Body of pancreas (tissue), 4 donors: ENCODE measurements around the gene BET1L. TPM values are rescaled to one million over a fixed set of nuclear protein-coding genes. Genes with fewer than 3 reads are reported as not detected.
"Not testable (repeated sequence)": the region's sequence is repeated elsewhere in the genome, so short reads cannot be mapped to it uniquely, and the experiment has no call there.

ENCODE experiments used
- ATAC-seq: fragments of 150-250 bp; one replicate; pipeline ENCODE4 v1.9.1; 2016
- DNase-seq, 4 donors: peaks; one replicate each; pipeline ENCODE4 v3.0.0-alpha.2; 2019
- H3K27ac ChIP-seq, 4 donors: fragments of 200-600 bp; sonication (generic); 1 replicate in 3 of 4; 2 replicates in 1 of 4; pipeline versions ENCODE4 v1.5.1 to v1.6.1; 2016 to 2019; ENCODE audit warnings: mild to moderate bottlenecking in 1 of 4, mixed read lengths in 1 of 4, moderate library complexity in 1 of 4
- H3K27me3 ChIP-seq, 2 donors: fragments of 200-600 bp; sonication (generic); one replicate each; pipeline ENCODE4 v1.6.0; 2016; ENCODE audit warnings: mild to moderate bottlenecking in 1 of 2
- H3K36me3 ChIP-seq, 2 donors: fragments of 200-600 bp; sonication (generic); replicated peaks in 1 of 2; 2 replicates each; pipeline ENCODE4 v1.5.1; 2016; ENCODE audit warnings: low read depth in 2 of 2; ENCODE audit not compliant: insufficient read depth in 1 of 2
- H3K4me1 ChIP-seq: fragments of 200-600 bp; sonication (generic); one replicate; pipeline ENCODE4 v1.6.0; 2016
- H3K4me3 ChIP-seq, 2 donors: fragments of 200-600 bp; sonication (generic); 1 replicate in 1 of 2; 2 replicates in 1 of 2; pipeline ENCODE4 v1.5.1; 2016 to 2019
- H3K9me3 ChIP-seq, 3 donors: fragments of 200-600 bp; sonication (generic); 1 replicate in 2 of 3; 2 replicates in 1 of 3; pipeline ENCODE4 v1.5.1; 2016
- POLR2A ChIP-seq, 3 donors: fragments of 450-650 bp; IDR thresholded peaks; one replicate each; pipeline ENCODE4 v1.6.1; 2016; ENCODE audit warnings: antibody characterized with exemption in 3 of 3, mild to moderate bottlenecking in 2 of 3
- WGBS, 2 donors: methylation state at CpG; one replicate each; pipeline ENCODE4 v1.1.5; 2017; 5-methylcytosine and 5-hydroxymethylcytosine counted together
- intact Hi-C: fragments of 100-400 bp; cut with DNase I; formaldehyde crosslinking; loops from one replicate; pipeline ENCODE4 v1.15.1; 2023
- total RNA-seq, 2 donors: library from RNA; depleted of rRNA; stranded (reverse); fragments of >200 nt; gene quantifications; one replicate each; pipeline ENCODE4 v1.1.0, GENCODE V29; 2016
- TF ChIP-seq, protein P1 (sequence below), 7 experiments: fragments of 450-650 bp in 4 of 7; fragments of 200-600 bp in 3 of 7; sonication (generic) in 3 of 7; IDR thresholded peaks; one replicate each; pipeline ENCODE4 v1.5.1; 2016 to 2019; ENCODE audit warnings: antibody characterized with exemption in 7 of 7

Gene BET1L
- total RNA-seq, 2 donors from 2014 or later, result 22.3 to 31.0 TPM

DNA sequence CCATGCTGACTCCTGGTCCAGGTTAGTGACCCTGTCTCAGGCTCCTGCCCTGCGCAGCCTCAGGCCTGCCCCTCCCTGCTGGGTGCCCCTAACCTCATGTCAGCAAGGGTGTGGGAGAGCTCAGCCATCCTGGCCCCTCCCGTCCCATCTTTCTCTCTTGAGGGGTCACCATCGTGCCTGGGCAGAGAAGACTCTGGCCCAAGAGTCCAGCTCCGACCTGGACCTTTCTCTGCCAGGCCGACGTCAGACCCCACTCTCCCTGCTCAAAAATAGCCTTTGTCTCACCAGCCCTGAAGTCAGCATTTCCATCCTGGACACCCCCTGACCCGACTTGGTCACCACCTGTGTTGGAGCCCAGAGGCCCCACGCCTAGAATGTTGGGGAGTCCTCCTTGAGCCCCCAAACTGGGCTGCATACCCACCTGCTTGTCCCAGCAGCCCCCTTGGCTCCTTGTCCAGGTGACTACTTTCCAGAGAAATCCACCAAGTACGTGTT, 9.4 kb downstream of the BET1L start:
- ATAC-seq, result no peak
- no peak overlapping the region for H3K4me3 ChIP-seq
- no peaks in the 10 kb centered on the region for H3K36me3 ChIP-seq
- peak in 1 of 4 donors; percentile 13 for DNase-seq
- H3K9me3 ChIP-seq, result no peaks in the 10 kb centered on the region
- no peak overlapping the region for H3K27ac ChIP-seq
- no peaks in the 10 kb centered on the region for H3K4me1 ChIP-seq
- no peak for TF ChIP-seq POLR2A (IDR thresholded peaks at IDR 0.05)
- TF ChIP-seq, protein P1, sequence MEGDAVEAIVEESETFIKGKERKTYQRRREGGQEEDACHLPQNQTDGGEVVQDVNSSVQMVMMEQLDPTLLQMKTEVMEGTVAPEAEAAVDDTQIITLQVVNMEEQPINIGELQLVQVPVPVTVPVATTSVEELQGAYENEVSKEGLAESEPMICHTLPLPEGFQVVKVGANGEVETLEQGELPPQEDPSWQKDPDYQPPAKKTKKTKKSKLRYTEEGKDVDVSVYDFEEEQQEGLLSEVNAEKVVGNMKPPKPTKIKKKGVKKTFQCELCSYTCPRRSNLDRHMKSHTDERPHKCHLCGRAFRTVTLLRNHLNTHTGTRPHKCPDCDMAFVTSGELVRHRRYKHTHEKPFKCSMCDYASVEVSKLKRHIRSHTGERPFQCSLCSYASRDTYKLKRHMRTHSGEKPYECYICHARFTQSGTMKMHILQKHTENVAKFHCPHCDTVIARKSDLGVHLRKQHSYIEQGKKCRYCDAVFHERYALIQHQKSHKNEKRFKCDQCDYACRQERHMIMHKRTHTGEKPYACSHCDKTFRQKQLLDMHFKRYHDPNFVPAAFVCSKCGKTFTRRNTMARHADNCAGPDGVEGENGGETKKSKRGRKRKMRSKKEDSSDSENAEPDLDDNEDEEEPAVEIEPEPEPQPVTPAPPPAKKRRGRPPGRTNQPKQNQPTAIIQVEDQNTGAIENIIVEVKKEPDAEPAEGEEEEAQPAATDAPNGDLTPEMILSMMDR (IDR thresholded peaks at IDR 0.05), result no peak
- intact Hi-C loops, result no loop called here
- WGBS, 2 donors, result 80 to 84% methylated on average over 8 to 9 of the region's 9 CpGs
- no peaks in the 10 kb centered on the region for H3K27me3 ChIP-seq

DNA sequence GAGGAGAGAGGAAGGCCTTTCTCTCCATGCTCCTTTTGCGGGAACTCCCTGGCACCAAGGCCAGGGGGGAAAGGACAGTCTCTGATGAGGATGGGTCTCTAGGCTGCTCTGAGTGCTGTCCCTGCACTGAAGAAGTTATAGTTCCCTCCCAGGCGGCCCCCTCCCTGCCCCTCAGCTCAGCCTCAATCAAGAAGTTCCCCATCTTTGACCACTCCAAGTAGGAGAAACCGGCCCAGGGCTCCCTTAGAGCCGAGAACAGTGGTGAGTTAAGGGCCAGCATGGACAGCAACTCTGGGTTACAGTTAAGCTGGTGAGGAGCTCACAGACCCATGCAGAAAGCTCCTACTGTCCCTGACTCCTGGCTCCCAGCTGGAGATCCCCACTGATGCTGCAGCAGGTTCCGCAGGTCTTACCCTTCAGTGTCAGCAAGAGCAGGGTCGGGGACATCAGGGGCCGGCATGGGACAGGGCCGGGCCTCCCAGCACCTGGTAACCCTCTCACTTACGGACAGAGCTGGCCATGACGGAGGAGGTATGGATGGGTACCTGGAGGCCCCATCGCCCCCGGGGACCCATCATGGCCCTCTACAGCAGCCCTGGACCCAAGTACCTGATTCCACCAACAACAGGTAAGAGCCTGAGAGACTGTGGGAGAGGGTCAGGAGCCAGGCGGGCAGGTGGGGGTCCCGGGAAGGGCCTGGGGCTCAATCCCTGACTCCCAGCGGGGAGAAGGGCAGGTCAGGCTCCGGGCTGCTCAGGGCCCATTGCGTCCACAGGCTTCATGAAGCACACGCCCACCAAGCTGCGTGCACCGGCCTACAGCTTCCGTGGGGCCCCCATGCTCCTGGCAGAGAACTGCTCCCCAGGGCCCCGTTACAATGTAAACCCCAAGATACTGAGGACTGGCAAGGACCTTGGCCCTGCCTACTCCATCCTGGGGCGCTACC, 10.1 kb downstream of the BET1L start:
- H3K27ac ChIP-seq, result no peak overlapping the region
- no peaks in the 10 kb centered on the region for H3K9me3 ChIP-seq
- TF ChIP-seq POLR2A (IDR thresholded peaks at IDR 0.05), result no peak
- TF ChIP-seq, protein P1 (IDR thresholded peaks at IDR 0.05), result no peak
- H3K27me3 ChIP-seq, result no peaks in the 10 kb centered on the region
- H3K4me1 ChIP-seq, result peaks cover 5% of the 10 kb centered on the region
- peak in 1 of 4 donors; percentile 10 for DNase-seq
- no peaks in the 10 kb centered on the region for H3K36me3 ChIP-seq
- ATAC-seq, result no peak
- 40 to 69% methylated on average over 1 to 12 of the region's 23 CpGs for WGBS, 2 donors
- no peak overlapping the region for H3K4me3 ChIP-seq
- intact Hi-C loops, result no loop called here

DNA sequence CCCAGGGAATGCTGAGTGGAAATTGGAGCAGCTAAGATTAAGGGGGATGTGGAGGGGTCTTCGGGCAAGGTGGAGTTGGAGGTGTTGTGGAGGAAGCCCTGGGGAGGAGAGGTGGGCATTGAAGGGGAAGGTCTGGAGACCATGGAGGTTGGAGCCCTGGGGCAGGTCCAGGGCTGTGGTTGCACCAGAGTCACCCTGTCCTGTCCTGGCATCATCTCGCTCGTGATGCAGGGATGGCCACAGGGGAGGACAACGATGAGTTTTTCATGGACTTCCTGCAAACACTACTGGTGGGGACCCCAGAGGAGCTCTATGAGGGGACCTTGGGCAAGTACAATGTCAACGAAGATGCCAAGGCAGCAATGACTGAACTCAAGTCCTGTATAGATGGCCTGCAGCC, 13.7 kb downstream of the BET1L start:
- ATAC-seq, H3K36me3 ChIP-seq, H3K4me3 ChIP-seq, H3K27ac ChIP-seq, H3K4me1 ChIP-seq, H3K27me3 ChIP-seq, H3K9me3 ChIP-seq, intact Hi-C loops: not testable (repeated sequence)
- 60 to 79% methylated on average over 4 to 5 of the region's 5 CpGs for WGBS, 2 donors
- peak in 1 of 4 donors; percentile 12 for DNase-seq

DNA sequence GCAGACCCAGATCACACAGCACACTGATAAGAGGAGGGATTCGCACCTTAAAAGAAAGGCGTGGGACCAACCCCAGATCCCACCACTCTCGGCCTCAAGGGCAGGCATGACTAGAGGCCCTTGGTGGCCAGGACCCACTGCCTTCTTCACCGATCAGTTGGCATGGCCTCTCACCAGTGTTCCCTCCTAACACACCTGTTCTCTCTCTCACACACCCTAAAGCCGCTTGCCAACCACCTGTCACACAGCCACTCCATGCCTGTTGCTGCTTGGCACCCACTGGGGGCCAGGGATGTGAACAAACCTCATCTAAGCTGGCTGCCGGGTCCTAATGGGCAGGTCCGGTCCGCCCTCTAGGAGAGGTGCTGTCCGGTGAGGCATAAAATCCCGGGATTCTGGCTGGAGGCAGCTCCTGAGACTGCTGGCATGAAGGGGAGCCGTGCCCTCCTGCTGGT, 14.5 kb downstream of the BET1L start, which contains the start of gene SCGB1C1:
SCGB1C1 (plus strand) TSS at position 405 of the 455 bp plus-strand sequence; CDS start at position 427, 22 bp downstream.
- H3K36me3 ChIP-seq, intact Hi-C loops, H3K27ac ChIP-seq, H3K4me1 ChIP-seq, H3K4me3 ChIP-seq, DNase-seq, H3K9me3 ChIP-seq, H3K27me3 ChIP-seq: not testable (repeated sequence)
- no CpG with 5 or more reads among the region's 11 CpGs for WGBS, 2 donors
- peak; percentile 79 for ATAC-seq

DNA sequence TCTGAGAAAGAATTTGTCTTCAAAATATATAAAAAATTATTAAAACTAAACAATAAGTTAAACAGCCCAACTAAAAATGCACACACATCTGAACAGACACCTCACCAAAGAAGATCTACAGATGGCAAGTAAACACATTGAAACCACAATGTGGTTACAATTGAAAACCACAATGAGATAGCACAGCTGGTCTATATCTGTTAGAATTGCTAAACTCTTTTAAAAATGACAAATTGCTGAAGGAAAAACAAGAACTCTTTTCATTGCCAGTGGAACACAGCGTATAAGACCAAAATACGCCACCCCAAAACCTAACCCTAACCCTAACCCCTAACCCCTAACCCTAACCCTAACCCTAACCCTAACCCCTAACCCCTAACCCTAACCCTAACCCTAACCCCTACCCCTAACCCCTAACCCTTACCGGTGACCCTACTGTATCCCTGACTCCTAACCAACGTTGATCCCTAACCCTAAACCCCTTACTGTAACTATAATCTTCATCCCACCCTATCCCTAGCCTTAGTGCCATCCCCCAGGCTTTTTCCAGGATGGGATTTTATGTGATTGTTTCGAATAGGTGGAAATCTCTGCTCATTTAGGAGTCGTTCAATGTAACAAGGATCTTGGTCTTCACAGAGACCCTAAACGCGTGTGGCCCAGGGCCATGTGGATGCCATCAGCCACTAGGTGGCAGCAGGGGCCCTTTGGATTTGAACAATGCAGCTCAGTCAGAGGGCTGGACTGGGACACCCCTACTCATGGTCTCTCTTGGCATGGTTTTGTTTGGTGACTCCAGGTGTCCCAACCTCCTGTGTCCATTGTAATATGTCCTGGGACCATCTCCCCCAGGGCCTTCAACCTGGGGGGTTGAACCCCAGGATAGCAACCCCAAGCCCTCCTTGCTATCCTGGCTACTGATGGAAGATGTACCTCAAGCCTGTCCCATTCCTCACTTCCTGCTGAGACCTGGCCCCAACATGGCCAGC, 15.4 kb downstream of the BET1L start:
- H3K4me1 ChIP-seq, H3K36me3 ChIP-seq, intact Hi-C loops, H3K27ac ChIP-seq, H3K4me3 ChIP-seq, H3K27me3 ChIP-seq, H3K9me3 ChIP-seq: not testable (repeated sequence)
- DNase-seq, result peak in 3 of 4 donors; percentile 11 to 83 (median 30)
- ATAC-seq, result peak; percentile 57
- TF ChIP-seq, protein P1 (IDR thresholded peaks at IDR 0.05), result peak in 4 of 7 experiments; percentile 25 to 47 (median 36)
- 57 to 80% methylated on average over 1 to 3 of the region's 8 CpGs for WGBS, 2 donors

DNA sequence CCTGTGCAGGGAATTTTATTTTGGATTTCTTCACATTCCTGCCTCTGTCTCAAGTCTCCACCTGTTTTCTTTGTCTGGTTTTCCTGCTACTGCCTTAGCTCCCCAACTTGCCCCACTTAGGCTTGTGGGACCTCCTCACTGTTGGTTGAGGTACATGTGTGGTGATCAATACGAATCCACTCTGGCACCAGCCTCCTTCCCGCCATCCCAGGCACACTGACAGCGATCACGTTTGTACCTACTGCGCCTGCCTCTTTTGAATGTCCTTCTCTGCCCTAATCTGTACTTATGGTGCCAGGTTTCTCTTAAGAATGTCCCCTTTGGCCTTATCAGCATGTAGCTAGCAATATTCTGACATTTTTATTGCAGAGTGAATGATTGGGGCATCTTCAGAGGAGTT, 16.7 kb downstream of the BET1L start:
- H3K4me3 ChIP-seq, ATAC-seq, H3K27ac ChIP-seq, H3K36me3 ChIP-seq, H3K9me3 ChIP-seq, H3K27me3 ChIP-seq, H3K4me1 ChIP-seq, intact Hi-C loops: not testable (repeated sequence)
- DNase-seq, result peak in 1 of 4 donors; percentile 10
- WGBS, 2 donors, result 52 to 62% methylated on average over 5 of the region's 5 CpGs
